Skin of body (tissue), 2 donors: ENCODE data around the gene GABBR2. TPM values are rescaled to one million over a fixed set of nuclear protein-coding genes. Genes with fewer than 3 reads are reported as not detected.

Source experiments
- DNase-seq: peaks from one replicate; lab custom pipeline; 2025; lab: John Stamatoyannopoulos, UW
- total RNA-seq: library from RNA; depleted of rRNA; stranded (reverse); fragments of >200 nt; gene quantifications from one replicate; pipeline ENCODE4 v1.2.3, GENCODE V29; 2014

GABBR2 gene
- total RNA-seq, 1 donor from 2014 or later: 0.39 TPM

GRCh38 chr9:98634685-98635336, 73.9 kb downstream of the GABBR2 start:
- no peak for DNase-seq

DNA sequence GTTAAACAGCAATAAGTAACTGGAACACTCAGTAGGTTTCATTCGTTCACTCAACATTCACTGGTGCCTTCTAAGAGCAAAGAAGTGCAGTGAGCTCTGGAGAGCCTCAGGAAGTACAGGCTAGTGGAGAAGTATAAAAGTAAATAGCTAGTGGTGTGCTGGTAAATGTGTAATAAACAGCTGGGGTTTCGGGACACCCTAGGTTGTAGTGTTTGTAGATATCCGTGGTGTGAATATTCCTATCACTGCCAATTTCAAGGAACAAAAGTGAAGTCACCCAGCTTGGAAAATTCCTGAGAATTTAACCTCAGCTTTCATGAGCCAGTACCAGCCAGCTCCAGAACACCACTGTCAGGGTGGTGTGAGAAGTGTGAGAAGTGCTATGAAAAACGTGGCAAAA, 75.9 kb downstream of the GABBR2 start:
- DNase-seq: no peak

DNA sequence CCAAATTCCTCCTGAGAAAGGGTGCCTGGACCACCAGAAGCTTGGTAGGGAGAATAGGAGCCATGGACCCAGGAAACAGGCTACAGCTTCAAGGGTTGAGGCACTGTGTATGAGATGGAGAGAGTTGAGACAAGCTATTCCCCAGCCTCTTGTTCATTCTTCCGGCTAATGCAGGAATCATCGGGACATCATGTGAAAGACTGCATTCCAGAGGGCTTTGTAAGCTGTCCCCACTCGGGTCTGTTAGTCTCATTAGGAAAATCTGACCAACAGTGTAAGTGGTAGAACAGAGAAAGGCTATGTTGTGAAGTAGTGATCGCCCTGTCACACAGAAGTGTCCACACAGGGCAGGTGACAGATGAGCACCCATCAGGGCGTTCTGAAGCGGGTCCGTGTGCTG, 81.4 kb downstream of the GABBR2 start:
- no peak for DNase-seq

- no peak for DNase-seq
These were observed 83.0 kb downstream of the GABBR2 start for GRCh38 chr9:98625728-98626127.

DNA sequence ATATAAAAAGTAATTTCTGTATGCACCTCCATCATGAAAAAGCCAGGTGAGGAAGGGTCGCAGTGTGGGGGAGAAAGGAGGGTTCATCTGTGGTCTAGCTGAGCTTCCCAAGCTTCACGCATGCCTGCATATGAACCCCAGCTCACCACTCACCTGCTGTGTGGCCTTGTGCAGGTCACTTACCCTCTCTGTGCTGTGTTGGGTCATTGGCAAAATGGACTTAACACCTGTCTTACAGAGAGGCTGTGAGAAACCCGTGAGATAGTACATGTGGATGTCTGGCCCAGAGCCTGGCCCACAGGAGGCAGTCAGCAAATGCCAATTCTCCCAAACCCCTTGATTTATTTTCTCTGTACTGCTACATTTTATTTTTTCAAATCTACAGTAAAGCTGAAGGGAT, 88.9 kb downstream of the GABBR2 start:
- DNase-seq: no peak

DNA sequence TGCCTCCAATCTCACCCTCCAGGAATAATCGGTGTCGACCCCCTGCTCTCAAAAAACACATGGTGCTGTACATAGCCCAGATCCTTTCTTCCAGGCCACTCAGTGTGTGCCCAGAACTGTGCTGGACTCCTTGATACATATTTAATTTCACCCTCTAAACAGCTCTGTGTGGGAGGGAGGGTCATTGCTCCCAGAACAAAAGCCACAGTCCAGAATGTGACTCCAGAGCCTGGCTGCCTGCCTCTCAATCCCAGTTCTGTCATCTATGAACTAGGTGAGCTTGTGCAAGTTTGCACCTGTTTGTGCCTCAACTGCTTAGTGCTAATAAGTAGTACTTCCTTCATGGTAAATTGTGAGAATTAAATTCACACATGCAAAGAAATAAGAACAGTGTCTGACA, 93.1 kb downstream of the GABBR2 start:
- no peak for DNase-seq

- DNase-seq: no peak
These were observed 93.8 kb downstream of the GABBR2 start for GRCh38 chr9:98614941-98615340.

GRCh38 chr9:98612061-98612752, 96.5 kb downstream of the GABBR2 start:
- no peak for DNase-seq

DNA sequence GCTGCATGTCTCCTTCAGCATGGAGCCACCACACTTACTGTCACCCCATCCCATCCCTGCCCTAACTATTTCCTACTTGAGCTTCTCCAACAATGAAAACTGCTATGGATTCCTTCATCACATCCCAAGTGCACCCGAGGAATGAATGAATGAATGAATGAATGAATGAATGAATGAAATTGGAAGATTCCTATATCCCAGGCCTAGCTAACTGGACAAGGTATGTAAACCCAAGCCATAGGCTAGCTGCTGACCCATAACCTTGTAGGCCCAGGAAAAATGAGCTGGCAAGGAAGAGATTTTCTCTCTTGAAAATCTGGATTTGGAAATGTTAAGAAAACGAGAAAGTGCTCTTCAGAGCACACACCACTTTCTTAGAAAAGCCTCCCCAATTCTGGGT, 97.4 kb downstream of the GABBR2 start:
- no peak for DNase-seq

DNA sequence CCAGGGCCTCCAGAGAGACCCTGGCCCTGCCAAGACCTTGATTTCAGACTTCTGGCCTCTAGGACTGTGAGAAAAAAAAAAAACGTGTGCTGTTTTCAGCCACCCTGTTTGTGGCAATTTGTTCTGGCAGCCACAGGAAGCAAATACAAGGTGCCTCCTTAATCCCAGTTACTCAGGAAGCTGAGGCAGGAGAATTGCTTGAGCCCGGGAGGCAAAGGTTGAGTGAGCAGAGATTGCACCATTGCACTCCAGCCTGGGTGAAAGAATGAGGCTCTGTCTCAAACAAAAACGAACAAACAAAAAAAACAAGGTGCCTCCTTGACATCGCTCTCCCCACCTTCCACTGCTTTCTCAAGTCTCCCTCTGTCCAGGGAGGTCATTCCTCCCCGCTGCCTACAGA, 98.0 kb downstream of the GABBR2 start:
- DNase-seq: no peak

DNA sequence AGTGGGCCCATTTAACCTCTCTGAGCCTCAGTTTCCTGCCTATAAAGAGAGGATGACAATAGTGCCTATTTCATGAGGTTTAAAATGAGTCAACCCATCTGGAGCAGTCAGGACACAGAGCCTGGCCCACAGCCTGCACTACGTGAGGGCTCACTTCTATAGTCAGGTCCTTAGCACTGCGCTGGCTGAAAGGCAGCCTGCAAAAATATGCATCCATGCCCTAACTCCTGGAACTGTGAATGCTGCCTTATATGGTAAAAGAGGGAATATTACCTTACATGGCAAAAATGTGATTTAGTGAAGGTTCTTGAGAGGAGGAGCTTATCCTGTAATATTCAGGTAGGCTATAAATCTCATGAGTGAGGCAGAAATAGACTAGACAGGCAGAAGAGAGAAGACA, 98.5 kb downstream of the GABBR2 start:
- DNase-seq: no peak

DNA sequence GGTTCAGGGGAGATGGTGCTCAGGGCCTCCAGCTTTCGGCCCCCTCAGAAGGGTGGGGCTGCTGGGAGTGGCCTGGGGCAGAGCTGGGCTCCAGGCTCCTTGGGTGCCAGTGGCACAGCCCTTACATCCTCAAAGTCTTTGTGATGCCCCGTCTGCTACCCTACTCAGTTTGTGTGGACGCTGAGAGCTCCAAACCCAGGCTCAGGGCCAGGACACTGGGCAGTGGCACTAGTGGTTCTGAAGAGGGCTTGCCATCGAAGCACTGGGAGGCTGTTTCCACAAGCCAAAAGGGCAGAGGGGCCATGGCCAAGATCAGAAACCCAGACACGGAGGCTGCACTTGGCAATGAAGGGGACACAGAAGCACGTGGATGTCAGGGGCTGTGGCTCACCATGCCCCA, 99.1 kb downstream of the GABBR2 start:
- DNase-seq: no peak

GRCh38 chr9:98607787-98608186, 100.9 kb downstream of the GABBR2 start:
- no peak for DNase-seq

- DNase-seq: no peak
These were observed 101.6 kb downstream of the GABBR2 start for GRCh38 chr9:98607152-98607551.

GRCh38 chr9:98606730-98607129, 102.0 kb downstream of the GABBR2 start:
- DNase-seq: no peak

DNA sequence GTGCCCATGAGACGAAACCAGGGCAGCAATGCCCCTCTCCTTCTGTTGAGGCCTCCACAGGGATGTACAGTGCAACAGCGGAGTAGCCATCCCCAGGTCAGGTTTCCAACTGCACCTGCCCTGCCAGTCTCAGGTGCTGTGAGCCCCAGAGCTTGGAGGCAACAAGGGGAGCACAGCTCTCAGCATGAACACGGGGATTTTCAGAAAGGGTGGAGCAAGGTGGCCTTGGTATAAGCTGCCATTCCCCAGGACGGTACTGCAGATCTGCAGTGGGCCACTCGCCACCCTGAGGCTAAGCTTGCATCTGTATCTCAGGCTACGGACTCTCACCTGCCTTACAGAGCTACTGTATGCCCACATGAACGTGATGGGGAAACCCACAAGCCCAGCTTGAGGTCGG, 103.6 kb downstream of the GABBR2 start:
- DNase-seq: no peak

DNA sequence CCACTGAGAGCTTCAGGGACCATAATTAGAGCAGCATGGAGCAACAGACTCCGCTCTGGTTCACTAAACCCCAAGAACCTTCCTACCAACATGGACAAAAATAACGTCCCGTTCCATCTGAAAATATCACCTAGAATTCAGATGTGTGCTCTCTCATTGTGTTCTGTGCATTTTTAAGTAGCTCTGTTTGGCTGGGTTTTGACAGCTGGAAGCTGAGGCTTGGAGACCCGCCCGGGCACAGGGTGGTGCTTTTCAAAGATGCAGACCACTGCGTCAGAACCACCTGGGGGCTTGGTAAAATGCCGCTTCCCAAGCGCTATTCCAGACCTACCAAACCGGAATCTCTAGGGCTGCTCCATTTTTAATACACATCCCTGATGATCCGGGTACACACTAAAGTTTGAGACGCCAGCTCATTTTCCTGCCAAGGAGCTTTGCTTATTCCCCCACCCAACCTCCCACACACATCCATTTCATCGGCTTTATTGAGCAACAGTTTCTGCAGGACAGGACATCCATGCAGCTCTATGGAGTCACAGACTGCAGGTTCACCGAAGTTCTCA, 104.8 kb downstream of the GABBR2 start:
- DNase-seq: peak; percentile 5

DNA sequence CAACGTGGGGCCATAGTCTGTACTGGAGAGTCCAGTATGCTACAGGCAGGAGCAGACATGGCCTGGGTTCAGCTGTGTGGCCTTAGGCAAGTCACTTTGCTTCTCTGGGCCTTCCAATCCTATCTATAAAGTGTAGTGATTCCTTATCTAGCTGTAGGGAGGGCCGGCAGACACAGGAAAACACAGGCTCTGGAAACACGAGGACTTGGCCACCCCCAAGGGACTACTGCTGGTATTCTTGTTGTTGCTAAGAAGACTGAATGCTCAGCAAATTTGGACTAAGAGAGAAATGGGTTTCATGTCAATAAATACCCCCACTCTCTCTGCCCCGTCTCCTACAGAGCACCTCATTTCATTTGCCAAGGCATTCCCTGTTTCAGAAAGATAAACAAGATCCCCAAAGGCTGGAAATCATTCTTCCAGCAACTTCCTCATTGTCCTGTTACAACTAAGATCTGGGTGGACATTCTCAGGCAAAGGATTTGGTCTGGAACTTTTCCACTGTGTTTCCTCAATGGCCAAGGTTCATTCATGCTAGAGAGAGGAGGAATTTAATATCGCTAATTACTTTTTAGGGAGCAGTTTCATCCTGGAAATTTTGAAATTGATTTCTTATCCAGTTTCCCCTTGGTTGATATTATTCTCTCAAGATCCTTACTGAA, 105.8 kb downstream of the GABBR2 start:
- DNase-seq: no peak

- no peak for DNase-seq
These were observed 108.1 kb downstream of the GABBR2 start for GRCh38 chr9:98600631-98601030.

DNA sequence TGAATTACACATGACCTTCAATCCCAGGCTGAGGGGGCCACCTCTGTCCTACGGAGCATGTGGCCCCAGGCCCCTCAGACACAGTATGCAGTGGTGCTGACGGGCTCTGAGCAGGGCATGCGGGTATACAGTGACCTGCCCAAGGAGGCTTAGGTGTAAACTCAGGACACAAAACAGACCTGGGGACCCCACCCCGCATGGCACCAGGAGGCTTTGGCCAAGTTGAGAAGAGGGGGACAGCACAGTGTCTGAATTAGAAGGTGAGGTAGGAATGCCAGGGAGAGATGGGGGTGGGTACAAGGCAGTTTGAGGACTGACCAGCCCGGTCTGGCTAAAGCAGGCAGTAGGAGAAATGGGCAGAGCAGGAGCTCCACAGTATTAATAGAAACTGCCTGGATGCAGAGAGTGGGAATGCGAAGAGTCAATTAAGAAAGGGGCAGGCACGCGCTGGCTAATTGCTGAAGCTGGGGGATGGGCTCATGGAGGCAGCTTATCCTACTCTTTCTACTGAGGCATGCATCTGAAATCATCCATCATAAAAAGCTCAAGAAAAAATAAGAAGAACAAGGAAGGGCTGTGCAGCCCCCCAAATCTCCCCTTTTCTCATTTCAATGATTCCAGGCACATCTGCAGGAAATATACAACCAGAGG, 109.0 kb downstream of the GABBR2 start:
- no peak for DNase-seq

DNA sequence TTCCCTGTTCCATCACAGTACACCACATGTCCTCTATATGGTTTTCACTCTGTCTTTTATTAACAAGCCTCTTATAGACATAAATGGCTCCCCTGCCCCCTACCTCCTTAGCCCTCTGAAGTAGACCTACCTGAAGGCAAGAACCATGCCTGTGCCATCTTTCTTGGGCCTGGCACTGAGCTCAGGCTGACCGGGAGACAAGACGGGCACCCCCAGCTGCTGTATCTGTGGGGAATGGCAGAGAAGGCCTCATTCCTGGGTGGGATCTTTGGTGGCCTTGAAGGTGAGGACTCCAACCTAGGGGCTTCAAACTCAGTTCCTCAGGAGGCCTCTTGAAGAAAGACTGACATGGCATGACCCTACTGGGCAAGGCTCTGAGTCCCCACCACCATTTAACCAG, 109.9 kb downstream of the GABBR2 start:
- DNase-seq: no peak

- no peak for DNase-seq
These were observed 111.4 kb downstream of the GABBR2 start for GRCh38 chr9:98597236-98597771.
